Fibroblast of mammary gland (primary cell): ENCODE results near the gene DMRTC2.

ENCODE experiments used
- DNase-seq: peaks from one replicate; pipeline ENCODE4 v3.0.0-alpha.2; 2010; ENCODE audit warnings: low read depth
- H3K4me3 ChIP-seq: 2 replicates; pipeline ENCODE4 v1.5.1; 2011; ENCODE audit warnings: low read depth, mild to moderate bottlenecking, low read length, moderate library complexity; ENCODE audit not compliant: control insufficient read depth
- CTCF ChIP-seq: conservative IDR thresholded peaks from 2 replicates; pipeline ENCODE4 v1.5.1; 2011; ENCODE audit warnings: low read depth, low read length, inconsistent platforms; ENCODE audit not compliant: control insufficient read depth, insufficient read depth

The DMRTC2 gene

GRCh38 chr19:41804336-41804735, 40.5 kb upstream of the DMRTC2 start:
- DNase-seq = no peak
- no peak for TF ChIP-seq CTCF
- no peak overlapping the region for H3K4me3 ChIP-seq

- H3K4me3 ChIP-seq = no peak overlapping the region
- TF ChIP-seq CTCF = no peak
- no peak for DNase-seq
These were observed 37.7 kb upstream of the DMRTC2 start for GRCh38 chr19:41807176-41807575.

GRCh38 chr19:41808663-41809566, 35.9 kb upstream of the DMRTC2 start:
- DNase-seq = no peak
- no peak overlapping the region for H3K4me3 ChIP-seq
- no peak for TF ChIP-seq CTCF

- DNase-seq = no peak
- TF ChIP-seq CTCF = no peak
- no peak overlapping the region for H3K4me3 ChIP-seq
These were observed 34.5 kb upstream of the DMRTC2 start for GRCh38 chr19:41810301-41810700.

- no peak overlapping the region for H3K4me3 ChIP-seq
- DNase-seq = no peak
- TF ChIP-seq CTCF = no peak
These were observed 33.8 kb upstream of the DMRTC2 start for GRCh38 chr19:41811036-41811435.

GRCh38 chr19:41811981-41812380, 32.9 kb upstream of the DMRTC2 start:
- DNase-seq = no peak
- no peak for TF ChIP-seq CTCF
- H3K4me3 ChIP-seq = no peak overlapping the region
